ENCODE results near the gene SRPK3. TPM values are rescaled to one million over a fixed set of nuclear protein-coding genes. Genes with fewer than 3 reads are reported as not detected.

The SRPK3 gene
- total and polyA plus RNA-seq, 2 experiments from 2014 or later = 0.15 TPM; not detected in 1

DNA sequence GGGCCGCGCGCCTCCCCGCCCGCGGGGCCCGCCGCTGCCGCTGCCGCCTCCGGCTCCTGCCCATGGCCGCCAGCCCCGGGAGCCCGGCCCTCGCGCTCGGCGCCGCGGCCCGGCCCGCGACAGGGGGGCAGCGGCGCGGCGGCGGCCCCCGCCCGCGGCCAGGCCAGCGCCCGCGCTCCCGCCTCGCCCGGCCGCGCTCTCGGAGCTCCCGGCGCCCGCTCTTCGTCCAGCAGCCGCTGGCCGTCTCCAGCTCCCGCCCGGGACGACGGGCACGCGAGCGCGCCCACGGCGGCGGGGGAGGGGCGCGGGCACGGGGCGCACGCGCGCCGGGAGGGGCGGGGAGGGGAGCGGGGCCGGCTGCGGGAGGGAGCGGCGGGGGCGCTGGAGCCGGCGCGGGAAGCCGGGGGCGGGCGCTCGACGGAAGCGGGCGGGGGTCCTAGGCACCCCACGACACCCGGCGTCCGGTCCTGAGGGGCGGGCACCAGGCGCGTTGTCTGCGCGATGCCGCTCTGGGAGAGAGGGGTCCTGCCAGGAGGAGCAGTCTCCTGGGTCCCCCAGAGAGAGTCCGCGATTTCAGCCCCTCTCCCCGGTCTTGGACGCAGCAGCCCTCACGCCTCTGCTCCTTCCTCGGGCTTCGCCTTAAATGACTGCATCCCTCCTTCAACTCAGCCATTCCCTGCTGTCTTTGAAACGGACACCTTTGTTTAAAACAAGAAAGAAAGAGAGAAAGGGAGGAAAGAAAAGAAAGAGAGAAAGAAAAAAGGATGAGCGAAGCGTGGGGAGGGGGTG, 50.0 kb downstream of the SRPK3 start:
- Mint-ChIP-seq H3K4me3 (peak overlapping the region; percentile 74), H3K9me3 (no peaks in the 10 kb centered on the region), H3K36me3 (ENCODE audit: low read depth) (peaks cover 20% of the 10 kb centered on the region), H3K27ac (no peak overlapping the region), H3K27me3 (ENCODE audit: insufficient read depth, low read depth, poor library complexity) (peaks cover 10% of the 10 kb centered on the region), H3K4me1 (peaks cover 24% of the 10 kb centered on the region)
- peak; percentile 16 for ATAC-seq
- Histone ChIP-seq H2AFZ (no peak overlapping the region), H3F3A (replicated peaks; ENCODE audit: low read depth) (no peaks in the 10 kb centered on the region), H3K9me2 (ENCODE audit: insufficient read depth) (no peaks in the 10 kb centered on the region), H3K27ac (ENCODE audit: low read depth) (no peak overlapping the region), H3K4me3 (peak overlapping the region; percentile 63), H4K20me1 (replicated peaks; ENCODE audit: insufficient read depth) (no peaks in the 10 kb centered on the region), H3K27me3 (ENCODE audit: insufficient read depth) (no peaks in the 10 kb centered on the region), H3K36me3 (ENCODE audit: insufficient read depth) (no peaks in the 10 kb centered on the region), H3K4me2 (peak overlapping the region; percentile 84), H3K79me2 (replicated peaks; ENCODE audit: insufficient read depth) (peaks cover 48% of the 10 kb centered on the region), H3K4me1 (ENCODE audit: insufficient read depth) (peaks cover 13% of the 10 kb centered on the region)
- TF ChIP-seq STAT1 (IDR thresholded peaks at IDR 0.05; ENCODE audit: unreplicated experiment) (no peak), CREB1 (CRISPR knock-in tag; IDR thresholded peaks at IDR 0.05; ENCODE audit: low read depth) (no peak), JUNB (IDR thresholded peaks at IDR 0.05; ENCODE audit: unreplicated experiment) (no peak), NANOG (IDR thresholded peaks at IDR 0.05; ENCODE audit: borderline replicate concordance) (no peak), EZH2phosphoT487 (IDR thresholded peaks at IDR 0.05; ENCODE audit: unreplicated experiment) (no peak), EZH2 (IDR thresholded peaks at IDR 0.05; ENCODE audit: low read depth, unreplicated experiment) (no peak), ZNF114 (CRISPR knock-in tag; IDR thresholded peaks at IDR 0.05) (no peak), POLR2AphosphoS5 (IDR thresholded peaks at IDR 0.05; ENCODE audit: low read depth) (no peak), ETS1 (IDR thresholded peaks at IDR 0.05) (no peak), ZNF331 (CRISPR knock-in tag; IDR thresholded peaks at IDR 0.05; ENCODE audit: low read depth) (no peak)
- TF ChIP-seq, protein P1, sequence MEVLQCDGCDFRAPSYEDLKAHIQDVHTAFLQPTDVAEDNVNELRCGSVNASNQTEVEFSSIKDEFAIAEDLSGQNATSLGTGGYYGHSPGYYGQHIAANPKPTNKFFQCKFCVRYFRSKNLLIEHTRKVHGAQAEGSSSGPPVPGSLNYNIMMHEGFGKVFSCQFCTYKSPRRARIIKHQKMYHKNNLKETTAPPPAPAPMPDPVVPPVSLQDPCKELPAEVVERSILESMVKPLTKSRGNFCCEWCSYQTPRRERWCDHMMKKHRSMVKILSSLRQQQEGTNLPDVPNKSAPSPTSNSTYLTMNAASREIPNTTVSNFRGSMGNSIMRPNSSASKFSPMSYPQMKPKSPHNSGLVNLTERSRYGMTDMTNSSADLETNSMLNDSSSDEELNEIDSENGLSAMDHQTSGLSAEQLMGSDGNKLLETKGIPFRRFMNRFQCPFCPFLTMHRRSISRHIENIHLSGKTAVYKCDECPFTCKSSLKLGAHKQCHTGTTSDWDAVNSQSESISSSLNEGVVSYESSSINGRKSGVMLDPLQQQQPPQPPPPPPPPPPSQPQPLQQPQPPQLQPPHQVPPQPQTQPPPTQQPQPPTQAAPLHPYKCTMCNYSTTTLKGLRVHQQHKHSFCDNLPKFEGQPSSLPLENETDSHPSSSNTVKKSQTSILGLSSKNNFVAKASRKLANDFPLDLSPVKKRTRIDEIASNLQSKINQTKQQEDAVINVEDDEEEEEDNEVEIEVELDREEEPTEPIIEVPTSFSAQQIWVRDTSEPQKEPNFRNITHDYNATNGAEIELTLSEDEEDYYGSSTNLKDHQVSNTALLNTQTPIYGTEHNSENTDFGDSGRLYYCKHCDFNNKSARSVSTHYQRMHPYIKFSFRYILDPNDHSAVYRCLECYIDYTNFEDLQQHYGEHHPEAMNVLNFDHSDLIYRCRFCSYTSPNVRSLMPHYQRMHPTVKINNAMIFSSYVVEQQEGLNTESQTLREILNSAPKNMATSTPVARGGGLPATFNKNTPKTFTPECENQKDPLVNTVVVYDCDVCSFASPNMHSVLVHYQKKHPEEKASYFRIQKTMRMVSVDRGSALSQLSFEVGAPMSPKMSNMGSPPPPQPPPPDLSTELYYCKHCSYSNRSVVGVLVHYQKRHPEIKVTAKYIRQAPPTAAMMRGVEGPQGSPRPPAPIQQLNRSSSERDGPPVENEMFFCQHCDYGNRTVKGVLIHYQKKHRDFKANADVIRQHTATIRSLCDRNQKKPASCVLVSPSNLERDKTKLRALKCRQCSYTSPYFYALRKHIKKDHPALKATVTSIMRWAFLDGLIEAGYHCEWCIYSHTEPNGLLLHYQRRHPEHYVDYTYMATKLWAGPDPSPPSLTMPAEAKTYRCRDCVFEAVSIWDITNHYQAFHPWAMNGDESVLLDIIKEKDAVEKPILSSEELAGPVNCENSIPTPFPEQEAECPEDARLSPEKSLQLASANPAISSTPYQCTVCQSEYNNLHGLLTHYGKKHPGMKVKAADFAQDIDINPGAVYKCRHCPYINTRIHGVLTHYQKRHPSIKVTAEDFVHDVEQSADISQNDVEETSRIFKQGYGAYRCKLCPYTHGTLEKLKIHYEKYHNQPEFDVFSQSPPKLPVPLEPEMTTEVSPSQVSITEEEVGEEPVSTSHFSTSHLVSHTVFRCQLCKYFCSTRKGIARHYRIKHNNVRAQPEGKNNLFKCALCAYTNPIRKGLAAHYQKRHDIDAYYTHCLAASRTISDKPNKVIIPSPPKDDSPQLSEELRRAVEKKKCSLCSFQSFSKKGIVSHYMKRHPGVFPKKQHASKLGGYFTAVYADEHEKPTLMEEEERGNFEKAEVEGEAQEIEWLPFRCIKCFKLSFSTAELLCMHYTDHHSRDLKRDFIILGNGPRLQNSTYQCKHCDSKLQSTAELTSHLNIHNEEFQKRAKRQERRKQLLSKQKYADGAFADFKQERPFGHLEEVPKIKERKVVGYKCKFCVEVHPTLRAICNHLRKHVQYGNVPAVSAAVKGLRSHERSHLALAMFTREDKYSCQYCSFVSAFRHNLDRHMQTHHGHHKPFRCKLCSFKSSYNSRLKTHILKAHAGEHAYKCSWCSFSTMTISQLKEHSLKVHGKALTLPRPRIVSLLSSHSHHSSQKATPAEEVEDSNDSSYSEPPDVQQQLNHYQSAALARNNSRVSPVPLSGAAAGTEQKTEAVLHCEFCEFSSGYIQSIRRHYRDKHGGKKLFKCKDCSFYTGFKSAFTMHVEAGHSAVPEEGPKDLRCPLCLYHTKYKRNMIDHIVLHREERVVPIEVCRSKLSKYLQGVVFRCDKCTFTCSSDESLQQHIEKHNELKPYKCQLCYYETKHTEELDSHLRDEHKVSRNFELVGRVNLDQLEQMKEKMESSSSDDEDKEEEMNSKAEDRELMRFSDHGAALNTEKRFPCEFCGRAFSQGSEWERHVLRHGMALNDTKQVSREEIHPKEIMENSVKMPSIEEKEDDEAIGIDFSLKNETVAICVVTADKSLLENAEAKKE (CRISPR knock-in tag; IDR thresholded peaks at IDR 0.05) = no peak
- TF ChIP-seq, protein P2, sequence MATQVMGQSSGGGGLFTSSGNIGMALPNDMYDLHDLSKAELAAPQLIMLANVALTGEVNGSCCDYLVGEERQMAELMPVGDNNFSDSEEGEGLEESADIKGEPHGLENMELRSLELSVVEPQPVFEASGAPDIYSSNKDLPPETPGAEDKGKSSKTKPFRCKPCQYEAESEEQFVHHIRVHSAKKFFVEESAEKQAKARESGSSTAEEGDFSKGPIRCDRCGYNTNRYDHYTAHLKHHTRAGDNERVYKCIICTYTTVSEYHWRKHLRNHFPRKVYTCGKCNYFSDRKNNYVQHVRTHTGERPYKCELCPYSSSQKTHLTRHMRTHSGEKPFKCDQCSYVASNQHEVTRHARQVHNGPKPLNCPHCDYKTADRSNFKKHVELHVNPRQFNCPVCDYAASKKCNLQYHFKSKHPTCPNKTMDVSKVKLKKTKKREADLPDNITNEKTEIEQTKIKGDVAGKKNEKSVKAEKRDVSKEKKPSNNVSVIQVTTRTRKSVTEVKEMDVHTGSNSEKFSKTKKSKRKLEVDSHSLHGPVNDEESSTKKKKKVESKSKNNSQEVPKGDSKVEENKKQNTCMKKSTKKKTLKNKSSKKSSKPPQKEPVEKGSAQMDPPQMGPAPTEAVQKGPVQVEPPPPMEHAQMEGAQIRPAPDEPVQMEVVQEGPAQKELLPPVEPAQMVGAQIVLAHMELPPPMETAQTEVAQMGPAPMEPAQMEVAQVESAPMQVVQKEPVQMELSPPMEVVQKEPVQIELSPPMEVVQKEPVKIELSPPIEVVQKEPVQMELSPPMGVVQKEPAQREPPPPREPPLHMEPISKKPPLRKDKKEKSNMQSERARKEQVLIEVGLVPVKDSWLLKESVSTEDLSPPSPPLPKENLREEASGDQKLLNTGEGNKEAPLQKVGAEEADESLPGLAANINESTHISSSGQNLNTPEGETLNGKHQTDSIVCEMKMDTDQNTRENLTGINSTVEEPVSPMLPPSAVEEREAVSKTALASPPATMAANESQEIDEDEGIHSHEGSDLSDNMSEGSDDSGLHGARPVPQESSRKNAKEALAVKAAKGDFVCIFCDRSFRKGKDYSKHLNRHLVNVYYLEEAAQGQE (IDR thresholded peaks at IDR 0.05; ENCODE audit: unreplicated experiment) = no peak
- TF ChIP-seq, protein P3, sequence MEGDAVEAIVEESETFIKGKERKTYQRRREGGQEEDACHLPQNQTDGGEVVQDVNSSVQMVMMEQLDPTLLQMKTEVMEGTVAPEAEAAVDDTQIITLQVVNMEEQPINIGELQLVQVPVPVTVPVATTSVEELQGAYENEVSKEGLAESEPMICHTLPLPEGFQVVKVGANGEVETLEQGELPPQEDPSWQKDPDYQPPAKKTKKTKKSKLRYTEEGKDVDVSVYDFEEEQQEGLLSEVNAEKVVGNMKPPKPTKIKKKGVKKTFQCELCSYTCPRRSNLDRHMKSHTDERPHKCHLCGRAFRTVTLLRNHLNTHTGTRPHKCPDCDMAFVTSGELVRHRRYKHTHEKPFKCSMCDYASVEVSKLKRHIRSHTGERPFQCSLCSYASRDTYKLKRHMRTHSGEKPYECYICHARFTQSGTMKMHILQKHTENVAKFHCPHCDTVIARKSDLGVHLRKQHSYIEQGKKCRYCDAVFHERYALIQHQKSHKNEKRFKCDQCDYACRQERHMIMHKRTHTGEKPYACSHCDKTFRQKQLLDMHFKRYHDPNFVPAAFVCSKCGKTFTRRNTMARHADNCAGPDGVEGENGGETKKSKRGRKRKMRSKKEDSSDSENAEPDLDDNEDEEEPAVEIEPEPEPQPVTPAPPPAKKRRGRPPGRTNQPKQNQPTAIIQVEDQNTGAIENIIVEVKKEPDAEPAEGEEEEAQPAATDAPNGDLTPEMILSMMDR (conservative IDR thresholded peaks at IDR 0.05; ENCODE audit: low read depth in 2 of 2) = no peak
- DNase-seq (ENCODE audit: low spot score) = no peak
